Activated naive CD4-positive, alpha-beta T cell treated with anti-CD3 and anti-CD28 coated beads, Interleukin-2, amount 50 U/mL, for 16 hours (primary cell): ENCODE measurements around the gene ZBTB43.
"Not testable (repeated sequence)": the region's sequence is repeated elsewhere in the genome, so short reads cannot be mapped to it uniquely, and the experiment has no call there.

Experiments
- DNase-seq: peaks from one replicate; pipeline ENCODE4 v3.0.0-alpha.2; 2020

Gene ZBTB43, protein sequence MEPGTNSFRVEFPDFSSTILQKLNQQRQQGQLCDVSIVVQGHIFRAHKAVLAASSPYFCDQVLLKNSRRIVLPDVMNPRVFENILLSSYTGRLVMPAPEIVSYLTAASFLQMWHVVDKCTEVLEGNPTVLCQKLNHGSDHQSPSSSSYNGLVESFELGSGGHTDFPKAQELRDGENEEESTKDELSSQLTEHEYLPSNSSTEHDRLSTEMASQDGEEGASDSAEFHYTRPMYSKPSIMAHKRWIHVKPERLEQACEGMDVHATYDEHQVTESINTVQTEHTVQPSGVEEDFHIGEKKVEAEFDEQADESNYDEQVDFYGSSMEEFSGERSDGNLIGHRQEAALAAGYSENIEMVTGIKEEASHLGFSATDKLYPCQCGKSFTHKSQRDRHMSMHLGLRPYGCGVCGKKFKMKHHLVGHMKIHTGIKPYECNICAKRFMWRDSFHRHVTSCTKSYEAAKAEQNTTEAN

GRCh38 chr9:126804696-126805553 is at the start of gene ZBTB43:
Gene ZBTB43 (plus strand): TSS chr9:126805040. CDS start chr9:126832510, 27,470 bp downstream.
- peak; percentile 98 for DNase-seq

GRCh38 chr9:126755317-126755875 is 49.4 kb upstream of the ZBTB43 start:
- no peak for DNase-seq

- no peak for DNase-seq
Measured at GRCh38 chr9:126756238-126756637, 48.6 kb upstream of the ZBTB43 start.

DNA sequence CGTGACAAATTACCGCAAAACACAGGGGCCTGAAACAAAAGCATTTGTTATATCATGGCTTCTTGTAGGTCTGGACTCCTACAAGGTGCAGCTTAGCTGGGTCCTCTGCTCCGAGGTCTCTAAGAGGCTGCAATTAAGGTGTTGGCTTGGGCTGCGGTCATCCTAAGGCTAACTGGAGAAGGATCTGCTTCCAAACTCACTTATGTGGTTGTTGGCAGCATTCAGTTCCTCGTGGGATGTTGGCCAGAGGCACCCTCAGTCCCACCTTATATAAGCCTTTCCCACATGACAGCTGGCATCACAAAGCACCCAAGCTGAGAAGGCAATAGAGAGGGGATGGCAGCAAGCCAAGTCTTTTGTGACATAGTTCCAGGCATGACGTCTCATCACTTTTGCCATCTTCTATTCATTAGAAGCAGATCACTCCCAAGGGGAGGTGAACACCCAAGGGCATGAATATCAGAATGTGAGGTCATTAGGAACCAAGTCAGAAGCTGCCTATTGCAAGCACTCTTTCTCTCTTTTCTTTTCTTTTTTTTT is 47.9 kb upstream of the ZBTB43 start:
- DNase-seq, result no peak

GRCh38 chr9:126758916-126759585 is 45.8 kb upstream of the ZBTB43 start:
- DNase-seq, result no peak

DNA sequence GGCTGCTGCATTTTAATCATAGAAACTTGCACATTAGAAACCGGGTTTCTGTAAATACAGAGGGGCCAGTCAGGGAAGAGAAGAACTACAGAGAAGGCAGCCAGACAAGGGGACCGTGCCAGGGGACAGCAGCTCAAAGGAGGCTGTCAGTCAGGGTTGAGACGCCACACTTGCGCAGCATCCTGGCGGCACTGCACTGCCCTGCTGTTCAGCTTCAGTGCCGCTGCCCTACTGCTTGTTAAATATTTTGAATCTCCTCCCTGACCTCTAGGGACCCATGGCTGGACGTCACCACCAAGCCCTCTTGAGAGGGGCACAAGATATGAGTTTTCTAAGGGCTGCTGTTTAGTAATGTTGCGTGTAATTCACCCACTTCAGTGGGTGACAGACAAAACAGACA is 43.6 kb upstream of the ZBTB43 start:
- no peak for DNase-seq

- no peak for DNase-seq
Measured at GRCh38 chr9:126763130-126763764, 41.6 kb upstream of the ZBTB43 start.

DNA sequence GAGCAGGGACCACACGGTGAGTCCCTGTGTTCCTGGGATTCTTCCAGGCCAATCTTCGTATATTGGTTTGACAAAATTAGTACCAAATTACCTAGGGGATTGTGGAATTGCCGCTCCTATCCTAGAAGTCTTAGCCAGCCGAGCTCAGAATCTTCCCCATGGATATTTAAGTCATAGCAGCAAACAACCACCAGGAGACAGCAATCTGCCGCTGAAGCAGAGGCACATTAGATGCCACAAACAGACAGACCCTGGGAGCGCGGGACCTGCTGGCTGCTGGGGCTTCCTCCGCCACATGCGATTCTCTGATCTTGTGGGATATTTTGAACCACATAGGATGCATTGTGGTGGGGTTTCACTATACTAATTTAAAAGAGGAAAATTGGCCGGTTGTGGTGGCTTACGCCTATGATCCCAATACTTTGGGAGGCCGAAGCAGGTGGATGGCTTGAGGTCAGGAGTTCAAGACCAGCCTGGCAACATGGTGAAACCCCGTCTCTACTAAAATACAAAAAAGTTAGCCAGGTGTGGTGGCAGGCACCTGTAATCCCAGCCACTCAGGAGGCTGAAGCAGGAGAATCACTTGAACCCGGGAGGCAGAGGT is 31.7 kb upstream of the ZBTB43 start:
- DNase-seq, result no peak

DNA sequence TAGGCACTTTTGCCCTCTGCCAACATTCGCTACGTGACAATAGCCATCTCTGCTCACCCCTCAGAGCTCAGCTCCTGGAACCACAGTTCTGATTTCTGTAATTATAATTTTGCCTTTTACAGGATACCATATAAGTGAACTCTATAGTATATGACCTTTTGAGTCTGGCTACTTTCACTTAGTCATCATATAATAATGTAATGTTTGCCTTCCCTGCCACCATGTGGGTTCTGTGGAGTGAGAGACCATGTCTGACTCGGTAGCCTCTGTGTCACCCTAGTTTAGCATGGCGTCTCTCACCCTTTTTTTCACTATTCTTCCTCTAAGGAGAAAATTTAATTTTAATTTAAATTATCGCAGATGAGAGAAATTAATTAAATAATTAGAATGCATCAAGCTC is 28.9 kb upstream of the ZBTB43 start:
- DNase-seq, result no peak

- DNase-seq, result no peak
Measured at GRCh38 chr9:126777733-126778132, 27.1 kb upstream of the ZBTB43 start.

DNA sequence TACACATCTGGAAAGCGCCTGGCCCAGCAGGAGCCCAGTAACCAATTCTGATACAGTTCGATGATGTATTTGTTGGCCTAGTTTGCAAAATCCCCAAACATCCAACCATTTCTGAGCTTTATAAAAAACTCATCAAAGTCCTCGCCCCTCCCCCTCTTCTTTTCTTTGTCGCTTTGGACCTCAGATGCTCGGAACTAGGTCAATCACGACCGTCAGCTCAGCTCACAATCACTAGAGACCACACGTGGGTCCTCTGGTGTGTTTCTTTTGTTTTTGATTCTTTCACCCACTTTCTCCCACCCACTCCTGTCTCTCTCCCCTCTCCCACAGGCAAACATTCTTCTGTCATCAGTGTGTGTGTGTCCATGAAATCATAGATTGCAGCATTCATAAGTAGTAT is 26.7 kb upstream of the ZBTB43 start:
- no peak for DNase-seq

DNA sequence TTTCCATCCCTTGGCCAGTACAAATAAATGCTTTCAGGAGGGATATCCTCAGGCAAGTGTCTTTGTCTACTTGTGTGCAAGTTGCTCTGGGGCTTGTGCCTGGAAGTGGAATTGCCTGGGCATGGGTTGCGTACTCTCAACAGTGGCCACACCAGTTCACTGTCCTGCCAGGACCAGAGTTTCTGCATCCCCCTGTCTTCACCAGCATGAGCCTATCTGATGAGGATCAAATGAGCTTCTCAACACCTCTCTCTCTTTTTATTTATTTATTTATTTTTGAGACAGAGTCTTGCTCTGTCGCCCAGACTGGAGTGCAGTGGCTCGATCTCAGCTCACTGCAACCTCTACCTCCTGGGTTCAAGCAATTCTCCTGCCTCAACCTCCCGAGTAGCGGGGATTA is 26.1 kb upstream of the ZBTB43 start:
- not testable (repeated sequence) for DNase-seq

DNA sequence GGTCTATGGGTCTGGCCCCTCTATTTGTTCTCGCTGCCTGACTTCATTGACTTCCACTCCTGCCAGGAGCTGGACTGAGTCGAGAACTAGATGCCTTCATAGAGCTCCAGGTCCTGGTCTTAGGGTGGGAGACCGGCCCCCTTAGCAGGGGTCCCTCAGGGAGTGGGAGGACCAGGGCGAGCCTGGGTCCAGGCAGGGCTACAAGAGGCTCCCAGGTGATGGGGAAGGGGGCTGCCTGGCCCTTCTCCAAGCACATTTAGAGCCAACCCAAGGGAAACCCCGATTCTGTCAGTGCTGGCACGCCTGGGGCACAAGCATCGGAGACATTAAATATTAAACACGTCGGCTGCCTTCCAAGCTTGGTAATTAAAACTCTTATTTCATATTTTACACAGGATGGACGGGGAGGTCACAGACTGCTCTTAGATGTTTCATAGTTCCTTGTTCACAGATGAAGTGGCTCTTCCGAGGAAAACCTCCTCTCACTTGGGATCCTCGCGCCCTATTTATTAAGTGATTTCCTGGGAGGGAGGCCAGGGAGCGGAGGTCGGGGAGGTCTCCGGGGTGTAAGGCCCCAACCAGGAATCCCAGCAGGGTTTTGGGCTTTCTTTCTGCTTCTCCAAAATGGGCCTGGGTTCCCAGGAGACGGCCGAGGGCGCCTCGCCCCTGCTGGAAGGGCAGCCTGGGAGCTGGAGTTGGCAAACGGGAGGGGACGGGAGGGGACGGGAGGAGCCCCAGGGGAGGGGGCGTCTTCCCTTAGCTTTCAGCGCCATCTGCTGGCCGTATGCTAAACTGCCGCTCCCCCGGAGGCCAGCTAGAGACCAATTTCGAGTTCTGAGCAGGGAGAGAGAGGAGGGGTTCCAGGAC is 23.4 kb upstream of the ZBTB43 start:
- peak; percentile 82 for DNase-seq

DNA sequence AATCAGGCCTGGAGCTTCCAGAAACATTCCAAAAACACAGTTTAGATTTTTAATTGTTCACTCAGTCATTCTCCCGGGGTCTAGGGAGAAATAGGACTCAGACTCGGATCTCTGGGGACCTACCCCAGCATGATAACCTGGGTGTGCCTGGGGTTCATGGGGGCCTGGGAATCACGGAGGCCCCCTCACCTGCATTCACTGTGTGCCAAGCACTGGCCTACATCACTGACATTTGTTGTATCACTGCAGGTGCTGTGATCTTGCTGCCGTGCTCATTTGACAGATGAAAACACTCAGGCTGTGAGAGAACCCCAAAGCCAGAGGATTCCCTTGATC is 22.8 kb upstream of the ZBTB43 start:
- DNase-seq, result no peak

- no peak for DNase-seq
Measured at GRCh38 chr9:126783949-126784348, 20.9 kb upstream of the ZBTB43 start.

DNA sequence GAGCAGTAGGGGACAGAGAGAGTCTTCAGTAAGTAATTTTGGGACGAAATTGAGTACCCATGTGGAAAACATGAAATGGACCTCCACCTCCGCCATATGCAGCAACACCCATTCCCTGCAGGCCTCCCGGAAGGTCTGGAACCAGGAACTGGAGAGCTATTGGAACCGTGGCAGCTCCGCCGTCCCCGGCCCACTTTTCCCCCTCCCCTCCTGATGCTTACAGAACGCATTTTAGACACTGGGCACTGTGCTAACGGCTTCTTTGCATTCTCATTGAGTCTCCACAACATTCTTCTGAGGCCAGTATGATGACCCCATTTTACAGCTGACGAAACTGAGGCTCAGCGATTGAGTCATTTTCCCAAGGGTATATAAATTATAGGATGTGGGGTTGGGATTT is 20.4 kb upstream of the ZBTB43 start:
- DNase-seq, result no peak

GRCh38 chr9:126784841-126785240 is 20.0 kb upstream of the ZBTB43 start:
- not testable (repeated sequence) for DNase-seq

DNA sequence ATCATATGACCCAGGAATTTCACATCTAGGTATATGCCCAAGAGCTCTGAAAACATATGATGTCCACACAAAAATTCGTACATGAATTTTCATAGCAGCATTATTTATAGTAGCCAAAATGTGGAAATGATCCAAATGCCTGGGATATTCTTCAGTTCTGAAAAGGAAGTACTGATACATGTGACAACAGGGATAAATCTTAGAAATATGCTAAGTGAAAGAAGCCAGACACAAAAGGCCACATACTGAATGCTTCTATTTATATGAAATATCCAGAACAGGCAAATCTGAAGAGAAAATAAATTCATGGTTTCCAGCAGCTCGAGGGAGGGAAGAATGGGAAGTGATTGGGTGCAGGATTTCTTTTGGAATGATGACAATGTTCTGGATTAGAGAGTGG is 16.8 kb upstream of the ZBTB43 start:
- DNase-seq, result no peak

GRCh38 chr9:126788634-126789349 is 16.0 kb upstream of the ZBTB43 start:
- DNase-seq, result no peak

DNA sequence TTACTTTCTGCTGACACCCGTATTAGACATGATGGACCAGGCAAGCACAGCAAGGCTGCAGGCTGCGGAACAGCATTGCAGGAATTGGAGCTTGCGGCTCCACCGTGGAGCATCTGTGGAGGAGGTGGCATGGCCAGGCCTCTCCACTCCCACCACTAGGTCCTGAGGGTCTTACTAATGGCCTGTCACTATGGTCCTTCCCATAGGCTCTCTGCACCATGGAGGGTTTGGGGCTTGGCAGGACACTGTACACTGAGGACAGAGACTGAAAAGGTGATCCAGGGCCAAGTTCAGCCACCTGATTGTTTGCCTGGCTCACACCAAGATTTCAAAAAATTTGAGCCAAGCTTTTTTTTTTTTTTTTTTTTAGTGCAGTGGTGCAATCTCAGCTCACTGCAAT is 14.3 kb upstream of the ZBTB43 start:
- no peak for DNase-seq
